HCT116 (cell line): ENCODE measurements around the gene TAGLN. TPM values are rescaled to one million over a fixed set of nuclear protein-coding genes. Genes with fewer than 3 reads are reported as not detected.

Experiments used
- ATAC-seq: fragments of 200-7000 bp; cut with Tn5 transposase; 2 replicates; pipeline ENCODE4 v1.9.1; 2020; ENCODE audit warnings: mild to moderate bottlenecking, moderate library complexity
- BruUV-seq: library from RNA; stranded (reverse); fragments of 400-500 nt; replicated peaks from 2 replicates; lab custom pipeline; 2021; lab: Mats Ljungman, UMichigan
- CTCF ChIA-PET: fragments of 300-600 bp; sonication (Branson Sonifier 250); formaldehyde crosslinking; loops from one replicate; lab custom pipeline; 2021; ENCODE audit warnings: antibody characterized with exemption; lab: Charles Lee
- POLR2A ChIA-PET: fragments of 300-600, 350-600 bp; sonication (Branson Sonifier 250); formaldehyde crosslinking; loops from one replicate; lab custom pipeline; 2021; ENCODE audit warnings: antibody characterized with exemption; lab: Charles Lee
- RAD21 ChIA-PET, 2 experiments: fragments of 300-600 bp; sonication (Branson Sonifier 250); formaldehyde crosslinking; loops; one replicate each; lab custom pipeline; 2023; ENCODE audit warnings: low total read pairs in 2 of 2; ENCODE audit not compliant: uncharacterized antibody in 2 of 2, unreplicated experiment in 2 of 2, low non-redundant PET in 1 of 2; lab: Charles Lee
- DNase-seq: peaks from one replicate; pipeline ENCODE4 v3.0.0-alpha.2; 2010; ENCODE audit warnings: low read depth, low spot score
- H2AFZ ChIP-seq: fragments of 200-600 bp; shearing (Covaris generic), sonication (generic); 2 replicates; pipeline ENCODE4 v1.6.1; 2017; ENCODE audit warnings: low read depth, mixed run types, mixed read lengths, antibody characterized with exemption, low read length; ENCODE audit not compliant: poor library complexity, severe bottlenecking
- H3K27ac ChIP-seq: 2 replicates; pipeline ENCODE4 v1.5.1; 2012; ENCODE audit warnings: low read depth, low read length
- H3K27me3 ChIP-seq: fragments of 200-600 bp; sonication (generic); 2 replicates; pipeline ENCODE4 v1.6.1; 2016; ENCODE audit warnings: mixed run types, low read length, mixed read lengths; ENCODE audit not compliant: insufficient read depth
- H3K36me3 ChIP-seq, 2 experiments: fragments of 200-500 bp in 1 of 2; fragments of 200-600 bp in 1 of 2; sonication (Bioruptor generic) in 1 of 2; sonication (generic) in 1 of 2; 2 replicates each; pipeline versions ENCODE4 v1.5.1 to v1.6.1; 2014 to 2016; ENCODE audit warnings: low read length in 2 of 2, inconsistent platforms in 1 of 2, mixed read lengths in 1 of 2, mixed run types in 1 of 2; ENCODE audit not compliant: insufficient read depth in 2 of 2, control insufficient read depth in 1 of 2
- H3K4me1 ChIP-seq, 2 experiments: fragments of 200-600 bp in 1 of 2; sonication (generic) in 1 of 2; 2 replicates each; pipeline versions ENCODE4 v1.5.1 to v1.6.1; 2012 to 2017; ENCODE audit warnings: low read length in 2 of 2, inconsistent platforms in 1 of 2, mild to moderate bottlenecking in 1 of 2, mixed read lengths in 1 of 2, mixed run types in 1 of 2, moderate library complexity in 1 of 2; ENCODE audit not compliant: insufficient read depth in 2 of 2, control insufficient read depth in 1 of 2
- H3K4me2 ChIP-seq: fragments of 200-600 bp; sonication (generic); 2 replicates; pipeline ENCODE4 v1.6.1; 2017; ENCODE audit warnings: mixed run types, low read length, mixed read lengths
- H3K4me3 ChIP-seq, 2 experiments: fragments of 200-600 bp in 1 of 2; sonication (generic) in 1 of 2; replicated peaks in 1 of 2; 2 replicates each; pipeline ENCODE4 v1.5.1; 2011 to 2016; ENCODE audit warnings: low read length in 2 of 2, control low read depth in 1 of 2, low read depth in 1 of 2, mild to moderate bottlenecking in 1 of 2, mixed read lengths in 1 of 2, mixed run types in 1 of 2
- H3K79me2 ChIP-seq: fragments of 200-600 bp; sonication (generic); 2 replicates; pipeline ENCODE4 v1.6.1; 2017; ENCODE audit warnings: mild to moderate bottlenecking, mixed run types, low read length, moderate library complexity, mixed read lengths; ENCODE audit not compliant: insufficient read depth
- H3K9ac ChIP-seq: fragments of 200-600 bp; sonication (generic); 2 replicates; pipeline ENCODE4 v1.6.1; 2016; ENCODE audit warnings: low read length, mixed read lengths
- H3K9me2 ChIP-seq: fragments of 200-600 bp; sonication (generic), shearing (Covaris generic); 2 replicates; pipeline ENCODE4 v1.6.1; 2017; ENCODE audit warnings: mixed run types, mild to moderate bottlenecking, moderate library complexity; ENCODE audit not compliant: insufficient read depth
- H3K9me3 ChIP-seq, 2 experiments: fragments of 200-500 bp in 1 of 2; fragments of 200-600 bp in 1 of 2; sonication (Bioruptor generic) in 1 of 2; sonication (generic) in 1 of 2; 2 replicates each; pipeline ENCODE4 v1.6.1; 2014 to 2017; ENCODE audit warnings: low read length in 2 of 2, mixed read lengths in 2 of 2, inconsistent platforms in 1 of 2, low read depth in 1 of 2, mild to moderate bottlenecking in 1 of 2, mixed run types in 1 of 2, moderate library complexity in 1 of 2; ENCODE audit not compliant: control insufficient read depth in 1 of 2, insufficient read depth in 1 of 2
- H4K20me1 ChIP-seq: fragments of 200-600 bp; sonication (generic), shearing (Covaris generic); 2 replicates; pipeline ENCODE4 v1.6.1; 2017; ENCODE audit warnings: mixed run types, mild to moderate bottlenecking, moderate library complexity; ENCODE audit not compliant: insufficient read depth
- ELF1 ChIP-seq: IDR thresholded peaks from 2 replicates; pipeline ENCODE4 v1.6.1; 2012; ENCODE audit warnings: low read depth, borderline replicate concordance
- EZH2 ChIP-seq: fragments of 200-600 bp; sonication (generic); IDR thresholded peaks from 2 replicates; pipeline ENCODE4 v1.6.1; 2017; ENCODE audit warnings: antibody characterized with exemption, mixed run types
- EZH2phosphoT487 ChIP-seq: fragments of 200-600 bp; IDR thresholded peaks from 2 replicates; pipeline ENCODE4 v1.6.1; 2018; ENCODE audit warnings: antibody characterized with exemption, borderline replicate concordance
- FOSL1 ChIP-seq: IDR thresholded peaks from 2 replicates; pipeline ENCODE4 v1.6.1; 2012; ENCODE audit warnings: low read depth
- JUND ChIP-seq: IDR thresholded peaks from 2 replicates; pipeline ENCODE4 v1.6.1; 2012
- POLR2AphosphoS5 ChIP-seq: IDR thresholded peaks from 2 replicates; pipeline ENCODE4 v1.6.1; 2011; ENCODE audit warnings: mild to moderate bottlenecking, low read depth, low read length, moderate library complexity
- RAD21 ChIP-seq: IDR thresholded peaks from 2 replicates; pipeline ENCODE4 v1.6.1; 2012; ENCODE audit warnings: low read depth, mild to moderate bottlenecking
- SIN3A ChIP-seq: IDR thresholded peaks from 2 replicates; pipeline ENCODE4 v1.6.1; 2012; ENCODE audit warnings: low read depth
- SRF ChIP-seq: IDR thresholded peaks from 2 replicates; pipeline ENCODE4 v1.6.1; 2012; ENCODE audit warnings: low read depth
- TCF7L2 ChIP-seq: IDR thresholded peaks from 2 replicates; pipeline ENCODE4 v1.7.0; 2011; ENCODE audit warnings: borderline replicate concordance, inconsistent platforms; ENCODE audit not compliant: insufficient read depth, insufficient read length; ENCODE audit errors: extremely low read depth
- YY1 ChIP-seq: IDR thresholded peaks from 2 replicates; pipeline ENCODE4 v1.6.1; 2011; ENCODE audit warnings: low read length, low read depth, moderate library complexity, mild to moderate bottlenecking; ENCODE audit not compliant: insufficient replicate concordance; ENCODE audit errors: extremely low read depth
- ZFX ChIP-seq: fragments of 450-650 bp; IDR thresholded peaks from 2 replicates; pipeline ENCODE4 v1.6.1; 2017
- intact Hi-C: fragments of 100-400 bp; cut with micrococcal nuclease; formaldehyde crosslinking; loops from 2 replicates; pipeline ENCODE4 v1.10.0; 2022
- total RNA-seq: library from RNA; stranded (reverse); gene quantifications from one replicate; pipeline ENCODE4 v1.2.1, GENCODE V29; 2021; ENCODE audit not compliant: unreplicated experiment

TAGLN gene
- total RNA-seq, 1 experiment from 2014 or later, result 10.0 TPM

DNA sequence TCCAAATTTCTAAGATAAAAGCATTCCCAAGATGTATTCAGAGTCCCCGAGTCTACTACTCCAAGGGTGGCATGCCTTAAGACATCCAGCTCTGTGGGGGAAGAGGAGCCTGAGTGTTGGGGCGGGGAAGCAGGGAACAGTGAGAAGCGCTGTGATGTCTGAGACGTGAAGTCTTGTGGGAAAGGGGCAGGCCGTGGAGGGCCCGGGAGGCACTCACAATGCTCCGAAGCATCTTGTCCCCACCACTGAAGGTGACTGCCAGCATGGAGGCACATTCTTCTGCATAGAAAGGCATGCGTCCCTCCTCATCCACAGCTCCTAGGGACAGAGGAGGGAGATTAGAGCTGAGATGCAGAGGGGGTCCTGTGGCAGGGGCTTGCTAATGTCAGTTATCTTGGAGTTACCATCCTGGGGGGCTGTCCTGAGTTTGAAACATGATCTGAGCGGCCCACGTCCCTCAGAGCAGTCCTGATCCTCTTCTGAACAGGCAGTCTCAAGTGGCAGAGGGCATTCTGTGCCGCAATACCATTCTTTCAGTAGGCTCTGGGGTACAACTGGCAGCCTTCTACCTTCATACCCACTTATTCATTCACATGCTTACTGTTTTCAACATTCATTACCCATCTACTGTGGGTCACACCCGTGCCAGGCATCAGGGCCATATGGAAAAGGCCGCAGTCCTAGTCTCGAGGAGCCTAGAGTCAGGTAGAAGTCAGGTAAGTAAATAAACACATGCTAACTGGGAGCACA, 24.0 kb downstream of the TAGLN start:
- H3K27ac ChIP-seq, result no peak overlapping the region
- no peak for ATAC-seq
- TF ChIP-seq ZFX, result 0 out of 2 replicates have a peak, but pooled peaks have one; percentile 12
- TF ChIP-seq EZH2phosphoT487, result no peak
- no peaks in the 10 kb centered on the region for H4K20me1 ChIP-seq
- H3K9me3 ChIP-seq, result no peaks in the 10 kb centered on the region
- H3K27me3 ChIP-seq, result no peaks in the 10 kb centered on the region
- BruUV-seq, result no TSS peak
- no peak overlapping the region for H3K4me2 ChIP-seq
- H3K4me3 ChIP-seq, result no peak overlapping the region
- no peak overlapping the region for H3K9ac ChIP-seq
- POLR2A ChIA-PET, result no interaction called here
- RAD21 ChIA-PET, result no interaction called here
- peaks cover 16 to 21% of the 10 kb centered on the region in 2 experiments; a peak in 2 of 4 replicates for H3K36me3 ChIP-seq
- intact Hi-C loops, result no loop called here
- H3K79me2 ChIP-seq, result no peaks in the 10 kb centered on the region
- no peak for DNase-seq
- no peaks in the 10 kb centered on the region for H3K9me2 ChIP-seq
- H3K4me1 ChIP-seq, result peaks cover 10 to 20% of the 10 kb centered on the region in 2 experiments
- CTCF ChIA-PET, result interaction anchor here (1.9 kb wide), 1 partner anchor 45 kb away, joined by 9 read pairs; the partner anchor contains the start of gene SIDT2
- no peak overlapping the region for H2AFZ ChIP-seq

DNA sequence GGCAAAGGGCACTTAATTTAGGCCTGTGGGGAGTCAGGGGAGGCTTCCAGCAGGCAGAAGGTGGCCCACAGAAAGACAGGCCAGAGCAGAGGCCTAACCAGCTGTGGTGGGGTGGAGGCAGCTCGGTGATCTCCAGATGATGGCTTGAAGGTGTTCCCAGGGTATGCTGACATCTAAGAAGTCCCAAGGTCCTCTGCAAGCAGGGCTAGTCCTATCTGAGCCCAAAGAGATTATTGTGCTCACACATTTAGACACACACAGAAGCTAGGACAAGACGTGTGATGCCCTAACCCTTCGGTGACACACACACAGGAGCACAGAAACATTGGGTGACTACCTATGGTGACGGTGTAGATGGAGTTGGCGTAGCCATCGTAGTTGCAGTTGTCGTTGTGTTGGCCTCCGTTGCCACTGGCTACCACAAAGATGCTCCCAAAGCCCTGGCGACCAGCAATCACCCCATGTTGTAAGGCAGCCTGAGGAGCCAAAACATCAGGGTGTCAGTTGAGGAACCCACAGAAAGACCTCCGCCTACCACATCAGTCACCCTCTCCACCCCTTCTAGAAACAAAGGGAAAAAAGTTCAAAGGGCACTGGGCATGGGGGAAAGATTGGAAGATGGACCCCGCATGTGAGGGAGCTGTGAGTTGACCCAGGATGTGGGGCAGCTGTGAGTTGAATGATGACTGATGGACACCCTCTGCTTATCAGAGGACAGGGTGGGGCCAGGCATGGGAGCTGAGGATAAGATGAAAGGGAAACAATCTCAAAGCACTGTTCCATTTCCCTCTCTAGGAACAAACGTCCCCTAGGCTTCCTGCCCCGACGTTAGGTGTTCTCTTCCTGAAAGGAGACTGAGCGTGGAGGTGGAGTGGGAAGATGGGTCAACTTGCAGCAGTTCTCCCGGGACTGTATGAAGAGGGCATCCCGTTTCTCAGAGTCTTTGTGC, 24.8 kb downstream of the TAGLN start:
- BruUV-seq, result no TSS peak
- TF ChIP-seq POLR2AphosphoS5 (no peak), SRF (no peak), TCF7L2 (no peak), YY1 (no peak), JUND (no peak), EZH2 (no peak), ELF1 (no peak), FOSL1 (no peak), RAD21 (no peak), SIN3A (no peak)
- Histone ChIP-seq H3K27ac (no peak overlapping the region), H3K4me1 (peaks cover 10 to 20% of the 10 kb centered on the region in 2 experiments), H2AFZ (no peak overlapping the region), H3K9ac (no peak overlapping the region), H3K27me3 (no peaks in the 10 kb centered on the region), H3K4me3 (no peak overlapping the region), H3K79me2 (no peaks in the 10 kb centered on the region), H3K36me3 (peaks cover 11 to 17% of the 10 kb centered on the region in 2 experiments; a peak in 3 of 4 replicates), H3K9me3 (no peaks in the 10 kb centered on the region), H4K20me1 (no peaks in the 10 kb centered on the region), H3K9me2 (no peaks in the 10 kb centered on the region), H3K4me2 (no peak overlapping the region)
- no peak for ATAC-seq
- CTCF ChIA-PET, result no interaction called here
- intact Hi-C loops, result no loop called here
- RAD21 ChIA-PET, result no interaction called here
- POLR2A ChIA-PET, result no interaction called here
- no peak for DNase-seq
